22Rv1 (cell line): ENCODE results near the gene SLC28A3.

Experiments used
- ZFX ChIP-seq: fragments of 450-650 bp; IDR thresholded peaks from 2 replicates; pipeline ENCODE4 v1.6.1; 2017; ENCODE audit warnings: antibody characterized with exemption, borderline replicate concordance
- TF ChIP-seq, protein P1 (sequence below): fragments of 450-650 bp; IDR thresholded peaks from 2 replicates; pipeline ENCODE4 v1.5.1; 2017; ENCODE audit warnings: mild to moderate bottlenecking

DNA sequence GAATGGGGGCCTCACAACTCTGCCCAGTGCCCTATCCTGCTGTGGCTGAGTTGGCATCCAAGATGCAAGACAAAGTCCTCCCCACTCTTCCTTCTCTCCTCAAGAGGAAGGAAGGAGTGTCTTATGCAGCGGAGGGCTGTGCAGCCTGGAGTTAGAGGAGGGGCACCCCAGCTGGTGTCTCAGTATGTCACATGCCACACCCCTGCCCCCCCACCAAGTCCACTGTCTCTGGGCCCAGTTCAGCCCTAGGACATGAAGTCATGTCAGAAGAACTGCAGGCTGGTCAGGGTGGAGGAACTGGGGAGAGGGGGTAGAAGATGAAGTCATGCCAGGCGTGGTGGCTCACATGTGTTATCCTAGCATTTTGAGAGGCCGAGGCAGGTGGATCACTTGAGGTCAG lies 28.0 kb upstream of the SLC28A3 start:
- TF ChIP-seq, protein P1, sequence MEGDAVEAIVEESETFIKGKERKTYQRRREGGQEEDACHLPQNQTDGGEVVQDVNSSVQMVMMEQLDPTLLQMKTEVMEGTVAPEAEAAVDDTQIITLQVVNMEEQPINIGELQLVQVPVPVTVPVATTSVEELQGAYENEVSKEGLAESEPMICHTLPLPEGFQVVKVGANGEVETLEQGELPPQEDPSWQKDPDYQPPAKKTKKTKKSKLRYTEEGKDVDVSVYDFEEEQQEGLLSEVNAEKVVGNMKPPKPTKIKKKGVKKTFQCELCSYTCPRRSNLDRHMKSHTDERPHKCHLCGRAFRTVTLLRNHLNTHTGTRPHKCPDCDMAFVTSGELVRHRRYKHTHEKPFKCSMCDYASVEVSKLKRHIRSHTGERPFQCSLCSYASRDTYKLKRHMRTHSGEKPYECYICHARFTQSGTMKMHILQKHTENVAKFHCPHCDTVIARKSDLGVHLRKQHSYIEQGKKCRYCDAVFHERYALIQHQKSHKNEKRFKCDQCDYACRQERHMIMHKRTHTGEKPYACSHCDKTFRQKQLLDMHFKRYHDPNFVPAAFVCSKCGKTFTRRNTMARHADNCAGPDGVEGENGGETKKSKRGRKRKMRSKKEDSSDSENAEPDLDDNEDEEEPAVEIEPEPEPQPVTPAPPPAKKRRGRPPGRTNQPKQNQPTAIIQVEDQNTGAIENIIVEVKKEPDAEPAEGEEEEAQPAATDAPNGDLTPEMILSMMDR: no peak
- no peak for TF ChIP-seq ZFX
